HepG2 (cell line): ENCODE measurements around the gene SPOP. TPM values are rescaled to one million over a fixed set of nuclear protein-coding genes. Genes with fewer than 3 reads are reported as not detected.

Source experiments
- ATF7-NPFF ChIP-seq: sonication (generic); formaldehyde crosslinking; IDR thresholded peaks from 2 replicates; pipeline ENCODE4 v1.8.1; 2023; ENCODE audit warnings: mild to moderate bottlenecking, low read depth, missing genetic modification reagents, moderate library complexity
- DPF2 ChIP-seq: sonication (generic); formaldehyde crosslinking; IDR thresholded peaks from 2 replicates; pipeline ENCODE4 v1.4.0; 2020; ENCODE audit warnings: mild to moderate bottlenecking, low read depth, missing genetic modification reagents, borderline replicate concordance
- GLI4 ChIP-seq: sonication (generic); formaldehyde crosslinking; IDR thresholded peaks from 2 replicates; pipeline ENCODE4 v1.5.1; 2020; ENCODE audit warnings: missing genetic modification reagents, mild to moderate bottlenecking, moderate library complexity, borderline replicate concordance
- IRX3 ChIP-seq: sonication (generic); formaldehyde crosslinking; IDR thresholded peaks from 2 replicates; pipeline ENCODE4 v1.8.1; 2023; ENCODE audit warnings: mild to moderate bottlenecking, low read depth, missing genetic modification reagents, borderline replicate concordance
- MEF2D ChIP-seq: sonication (generic); formaldehyde crosslinking; IDR thresholded peaks from 2 replicates; pipeline ENCODE4 v1.5.1; 2020; ENCODE audit warnings: mild to moderate bottlenecking, missing genetic modification reagents
- NCOA1 ChIP-seq: sonication (generic); formaldehyde crosslinking; IDR thresholded peaks from 2 replicates; pipeline ENCODE4 v1.9.0; 2021; ENCODE audit warnings: missing genetic modification reagents
- REPIN1 ChIP-seq: sonication (generic); formaldehyde crosslinking; IDR thresholded peaks from 2 replicates; pipeline ENCODE4 v1.8.0; 2022; ENCODE audit warnings: missing genetic modification reagents, low read depth, mild to moderate bottlenecking, borderline replicate concordance
- RFX1 ChIP-seq: fragments of 450-650 bp; IDR thresholded peaks from 2 replicates; pipeline ENCODE4 v1.6.1; 2017
- RFX3 ChIP-seq: IDR thresholded peaks from 2 replicates; pipeline ENCODE4 v1.6.1; 2016; ENCODE audit warnings: missing biosample characterization, missing genetic modification reagents
- TCF12 ChIP-seq, 2 experiments: fragments of 450-650 bp in 1 of 2; sonication (generic) in 1 of 2; formaldehyde crosslinking in 1 of 2; IDR thresholded peaks; 2 replicates each; pipeline versions ENCODE4 v1.6.1 to v1.8.0; 2017 to 2022; ENCODE audit warnings: antibody characterized with exemption in 1 of 2, mild to moderate bottlenecking in 1 of 2, missing genetic modification reagents in 1 of 2, moderate library complexity in 1 of 2
- ZNF749 ChIP-seq: sonication (generic); formaldehyde crosslinking; IDR thresholded peaks from 2 replicates; pipeline ENCODE4 v1.8.0; 2022; ENCODE audit warnings: mild to moderate bottlenecking, missing genetic modification reagents, moderate library complexity, borderline replicate concordance
- polyA plus RNA-seq, 8 experiments: library from polyadenylated mRNA; depleted of rRNA in 3 of 8; stranded (reverse) in 7 of 8; unstranded in 1 of 8; fragments of >200 nt; fragmentation: Illumina TruSeq in 4 of 8; extraction: Trizol in 4 of 8; gene quantifications; 2 replicates each; pipeline versions ENCODE4 v1.2.1 to v1.2.3, GENCODE V29; 2011 to 2016; ENCODE audit warnings: low read depth in 4 of 8, missing spikeins in 1 of 8, mixed read lengths in 1 of 8; ENCODE audit not compliant: insufficient read depth in 1 of 8
- total RNA-seq, 5 experiments: library from RNA; depleted of rRNA; stranded (reverse); fragments of >200 nt; fragmentation: Illumina TruSeq; extraction: Trizol; gene quantifications; 2 replicates each; pipeline ENCODE4 v1.2.3, GENCODE V29; 2016; ENCODE audit warnings: low read depth in 1 of 5
- TF ChIP-seq, protein P1 (sequence below): sonication (generic); formaldehyde crosslinking; IDR thresholded peaks from 2 replicates; pipeline ENCODE4 v1.8.0; 2022; ENCODE audit warnings: missing genetic modification reagents, mild to moderate bottlenecking, inconsistent platforms, borderline replicate concordance
- TF ChIP-seq, protein P2 (sequence below): sonication (generic); formaldehyde crosslinking; IDR thresholded peaks from 2 replicates; pipeline ENCODE4 v1.5.0; 2020; ENCODE audit warnings: missing genetic modification reagents
- TF ChIP-seq, protein P3 (sequence below): sonication (generic); formaldehyde crosslinking; IDR thresholded peaks from 2 replicates; pipeline ENCODE4 v1.4.0; 2020; ENCODE audit warnings: mild to moderate bottlenecking, missing genetic modification reagents
- TF ChIP-seq, protein P4 (sequence below): sonication (generic); formaldehyde crosslinking; IDR thresholded peaks from 2 replicates; pipeline ENCODE4 v1.4.0; 2020; ENCODE audit warnings: mild to moderate bottlenecking, missing genetic modification reagents
- TF ChIP-seq, protein P5 (sequence below): sonication (generic); formaldehyde crosslinking; IDR thresholded peaks from 2 replicates; pipeline ENCODE4 v1.5.1; 2020; ENCODE audit warnings: missing genetic modification reagents, mild to moderate bottlenecking, borderline replicate concordance

Gene SPOP
- total and polyA plus RNA-seq, 2 of the 13 experiments (the other 11 are each of a cell fraction or from before 2014, with no cell fraction given), result 52.8 to 60.8 TPM

GRCh38 chr17:49676276-49676868, 1.5 kb downstream of the SPOP start (continued):
- TF ChIP-seq, protein P1, sequence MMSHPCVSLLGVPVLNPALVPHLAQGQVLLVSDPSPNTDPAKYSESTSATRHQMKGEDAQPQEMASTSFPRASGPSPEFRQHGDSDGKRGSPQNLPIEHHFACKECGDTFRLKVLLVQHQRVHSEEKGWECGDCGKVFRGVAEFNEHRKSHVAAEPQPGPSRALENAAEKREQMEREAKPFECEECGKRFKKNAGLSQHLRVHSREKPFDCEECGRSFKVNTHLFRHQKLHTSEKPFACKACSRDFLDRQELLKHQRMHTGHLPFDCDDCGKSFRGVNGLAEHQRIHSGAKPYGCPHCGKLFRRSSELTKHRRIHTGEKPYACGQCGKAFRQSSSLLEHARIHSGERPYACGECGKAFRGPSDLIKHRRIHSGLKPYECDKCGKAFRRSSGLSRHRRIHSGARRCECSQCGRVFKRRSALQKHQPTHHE (CRISPR knock-in tag), result no peak
- TF ChIP-seq ZNF749 (CRISPR knock-in tag) (no peak), DPF2 (CRISPR knock-in tag) (no peak), RFX1 (peak; percentile 80), RFX3 (peak; percentile 75), TCF12 (IDR thresholded peaks at IDR 0.05) (no peak), TCF12 (CRISPR knock-in tag; IDR thresholded peaks at IDR 0.05) (no peak), NCOA1 (CRISPR knock-in tag) (0 out of 2 replicates have a peak, but pooled peaks have one; percentile 20), IRX3 (CRISPR knock-in tag) (no peak), GLI4 (CRISPR knock-in tag) (no peak), REPIN1 (CRISPR knock-in tag) (no peak), ATF7-NPFF (no peak), MEF2D (CRISPR knock-in tag) (no peak)
- TF ChIP-seq, protein P2, sequence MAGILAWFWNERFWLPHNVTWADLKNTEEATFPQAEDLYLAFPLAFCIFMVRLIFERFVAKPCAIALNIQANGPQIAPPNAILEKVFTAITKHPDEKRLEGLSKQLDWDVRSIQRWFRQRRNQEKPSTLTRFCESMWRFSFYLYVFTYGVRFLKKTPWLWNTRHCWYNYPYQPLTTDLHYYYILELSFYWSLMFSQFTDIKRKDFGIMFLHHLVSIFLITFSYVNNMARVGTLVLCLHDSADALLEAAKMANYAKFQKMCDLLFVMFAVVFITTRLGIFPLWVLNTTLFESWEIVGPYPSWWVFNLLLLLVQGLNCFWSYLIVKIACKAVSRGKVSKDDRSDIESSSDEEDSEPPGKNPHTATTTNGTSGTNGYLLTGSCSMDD (CRISPR knock-in tag), result no peak
- TF ChIP-seq, protein P3, sequence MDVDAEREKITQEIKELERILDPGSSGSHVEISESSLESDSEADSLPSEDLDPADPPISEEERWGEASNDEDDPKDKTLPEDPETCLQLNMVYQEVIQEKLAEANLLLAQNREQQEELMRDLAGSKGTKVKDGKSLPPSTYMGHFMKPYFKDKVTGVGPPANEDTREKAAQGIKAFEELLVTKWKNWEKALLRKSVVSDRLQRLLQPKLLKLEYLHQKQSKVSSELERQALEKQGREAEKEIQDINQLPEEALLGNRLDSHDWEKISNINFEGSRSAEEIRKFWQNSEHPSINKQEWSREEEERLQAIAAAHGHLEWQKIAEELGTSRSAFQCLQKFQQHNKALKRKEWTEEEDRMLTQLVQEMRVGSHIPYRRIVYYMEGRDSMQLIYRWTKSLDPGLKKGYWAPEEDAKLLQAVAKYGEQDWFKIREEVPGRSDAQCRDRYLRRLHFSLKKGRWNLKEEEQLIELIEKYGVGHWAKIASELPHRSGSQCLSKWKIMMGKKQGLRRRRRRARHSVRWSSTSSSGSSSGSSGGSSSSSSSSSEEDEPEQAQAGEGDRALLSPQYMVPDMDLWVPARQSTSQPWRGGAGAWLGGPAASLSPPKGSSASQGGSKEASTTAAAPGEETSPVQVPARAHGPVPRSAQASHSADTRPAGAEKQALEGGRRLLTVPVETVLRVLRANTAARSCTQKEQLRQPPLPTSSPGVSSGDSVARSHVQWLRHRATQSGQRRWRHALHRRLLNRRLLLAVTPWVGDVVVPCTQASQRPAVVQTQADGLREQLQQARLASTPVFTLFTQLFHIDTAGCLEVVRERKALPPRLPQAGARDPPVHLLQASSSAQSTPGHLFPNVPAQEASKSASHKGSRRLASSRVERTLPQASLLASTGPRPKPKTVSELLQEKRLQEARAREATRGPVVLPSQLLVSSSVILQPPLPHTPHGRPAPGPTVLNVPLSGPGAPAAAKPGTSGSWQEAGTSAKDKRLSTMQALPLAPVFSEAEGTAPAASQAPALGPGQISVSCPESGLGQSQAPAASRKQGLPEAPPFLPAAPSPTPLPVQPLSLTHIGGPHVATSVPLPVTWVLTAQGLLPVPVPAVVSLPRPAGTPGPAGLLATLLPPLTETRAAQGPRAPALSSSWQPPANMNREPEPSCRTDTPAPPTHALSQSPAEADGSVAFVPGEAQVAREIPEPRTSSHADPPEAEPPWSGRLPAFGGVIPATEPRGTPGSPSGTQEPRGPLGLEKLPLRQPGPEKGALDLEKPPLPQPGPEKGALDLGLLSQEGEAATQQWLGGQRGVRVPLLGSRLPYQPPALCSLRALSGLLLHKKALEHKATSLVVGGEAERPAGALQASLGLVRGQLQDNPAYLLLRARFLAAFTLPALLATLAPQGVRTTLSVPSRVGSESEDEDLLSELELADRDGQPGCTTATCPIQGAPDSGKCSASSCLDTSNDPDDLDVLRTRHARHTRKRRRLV (CRISPR knock-in tag), result no peak
- TF ChIP-seq, protein P4, sequence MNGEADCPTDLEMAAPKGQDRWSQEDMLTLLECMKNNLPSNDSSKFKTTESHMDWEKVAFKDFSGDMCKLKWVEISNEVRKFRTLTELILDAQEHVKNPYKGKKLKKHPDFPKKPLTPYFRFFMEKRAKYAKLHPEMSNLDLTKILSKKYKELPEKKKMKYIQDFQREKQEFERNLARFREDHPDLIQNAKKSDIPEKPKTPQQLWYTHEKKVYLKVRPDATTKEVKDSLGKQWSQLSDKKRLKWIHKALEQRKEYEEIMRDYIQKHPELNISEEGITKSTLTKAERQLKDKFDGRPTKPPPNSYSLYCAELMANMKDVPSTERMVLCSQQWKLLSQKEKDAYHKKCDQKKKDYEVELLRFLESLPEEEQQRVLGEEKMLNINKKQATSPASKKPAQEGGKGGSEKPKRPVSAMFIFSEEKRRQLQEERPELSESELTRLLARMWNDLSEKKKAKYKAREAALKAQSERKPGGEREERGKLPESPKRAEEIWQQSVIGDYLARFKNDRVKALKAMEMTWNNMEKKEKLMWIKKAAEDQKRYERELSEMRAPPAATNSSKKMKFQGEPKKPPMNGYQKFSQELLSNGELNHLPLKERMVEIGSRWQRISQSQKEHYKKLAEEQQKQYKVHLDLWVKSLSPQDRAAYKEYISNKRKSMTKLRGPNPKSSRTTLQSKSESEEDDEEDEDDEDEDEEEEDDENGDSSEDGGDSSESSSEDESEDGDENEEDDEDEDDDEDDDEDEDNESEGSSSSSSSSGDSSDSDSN (CRISPR knock-in tag), result no peak
- TF ChIP-seq, protein P5, sequence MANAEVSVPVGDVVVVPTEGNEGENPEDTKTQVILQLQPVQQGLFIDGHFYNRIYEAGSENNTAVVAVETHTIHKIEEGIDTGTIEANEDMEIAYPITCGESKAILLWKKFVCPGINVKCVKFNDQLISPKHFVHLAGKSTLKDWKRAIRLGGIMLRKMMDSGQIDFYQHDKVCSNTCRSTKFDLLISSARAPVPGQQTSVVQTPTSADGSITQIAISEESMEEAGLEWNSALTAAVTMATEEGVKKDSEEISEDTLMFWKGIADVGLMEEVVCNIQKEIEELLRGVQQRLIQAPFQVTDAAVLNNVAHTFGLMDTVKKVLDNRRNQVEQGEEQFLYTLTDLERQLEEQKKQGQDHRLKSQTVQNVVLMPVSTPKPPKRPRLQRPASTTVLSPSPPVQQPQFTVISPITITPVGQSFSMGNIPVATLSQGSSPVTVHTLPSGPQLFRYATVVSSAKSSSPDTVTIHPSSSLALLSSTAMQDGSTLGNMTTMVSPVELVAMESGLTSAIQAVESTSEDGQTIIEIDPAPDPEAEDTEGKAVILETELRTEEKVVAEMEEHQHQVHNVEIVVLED (CRISPR knock-in tag), result no peak
